Measurements from ENCODE around the gene MAP2K1. TPM values are rescaled to one million over a fixed set of nuclear protein-coding genes. Genes with fewer than 3 reads are reported as not detected.

Gene MAP2K1
- total RNA-seq, 1 experiment from 2014 or later: 56.8 TPM

DNA sequence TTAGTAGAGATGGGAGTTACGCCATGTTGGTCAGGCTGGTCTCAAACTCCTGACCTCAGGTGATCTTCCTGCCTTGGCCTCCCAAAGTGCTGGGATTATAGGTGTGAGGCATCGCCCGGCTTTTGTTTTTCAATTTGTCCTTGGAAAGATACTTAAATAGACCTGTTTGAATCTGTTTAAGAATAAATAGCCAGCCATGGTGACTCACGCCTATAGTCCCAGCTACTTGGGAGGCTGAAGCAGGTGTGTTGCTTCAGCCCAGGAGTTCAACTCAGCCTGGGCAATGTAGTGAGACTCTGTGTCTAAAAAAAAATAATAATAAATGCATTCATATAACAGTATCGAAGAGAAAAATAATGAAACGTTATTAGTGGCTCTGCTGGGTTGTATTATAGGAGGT lies 93.6 kb downstream of the MAP2K1 start:
- intact Hi-C loops (cut with micrococcal nuclease; ENCODE audit: unreplicated experiment): no loop called here
- TF ChIP-seq, protein P1, sequence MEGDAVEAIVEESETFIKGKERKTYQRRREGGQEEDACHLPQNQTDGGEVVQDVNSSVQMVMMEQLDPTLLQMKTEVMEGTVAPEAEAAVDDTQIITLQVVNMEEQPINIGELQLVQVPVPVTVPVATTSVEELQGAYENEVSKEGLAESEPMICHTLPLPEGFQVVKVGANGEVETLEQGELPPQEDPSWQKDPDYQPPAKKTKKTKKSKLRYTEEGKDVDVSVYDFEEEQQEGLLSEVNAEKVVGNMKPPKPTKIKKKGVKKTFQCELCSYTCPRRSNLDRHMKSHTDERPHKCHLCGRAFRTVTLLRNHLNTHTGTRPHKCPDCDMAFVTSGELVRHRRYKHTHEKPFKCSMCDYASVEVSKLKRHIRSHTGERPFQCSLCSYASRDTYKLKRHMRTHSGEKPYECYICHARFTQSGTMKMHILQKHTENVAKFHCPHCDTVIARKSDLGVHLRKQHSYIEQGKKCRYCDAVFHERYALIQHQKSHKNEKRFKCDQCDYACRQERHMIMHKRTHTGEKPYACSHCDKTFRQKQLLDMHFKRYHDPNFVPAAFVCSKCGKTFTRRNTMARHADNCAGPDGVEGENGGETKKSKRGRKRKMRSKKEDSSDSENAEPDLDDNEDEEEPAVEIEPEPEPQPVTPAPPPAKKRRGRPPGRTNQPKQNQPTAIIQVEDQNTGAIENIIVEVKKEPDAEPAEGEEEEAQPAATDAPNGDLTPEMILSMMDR (conservative IDR thresholded peaks at IDR 0.05; ENCODE audit: low read depth, low read length): no peak
- TF ChIP-seq EZH2 (IDR thresholded peaks at IDR 0.05; ENCODE audit: borderline replicate concordance, low read depth, low read length, poor library complexity, severe bottlenecking): no peak
- ChIA-PET POLR2A (ENCODE audit: low non-redundant PET) (no interaction called here), CTCF (no interaction called here)
- no peak overlapping the region for H3K27ac ChIP-seq (ENCODE audit: low read depth, low read length, poor library complexity, severe bottlenecking)
- no peak for DNase-seq (ENCODE audit: low spot score)
- H3K4me3 ChIP-seq (ENCODE audit: low read depth, low read length, poor library complexity, severe bottlenecking): no peak overlapping the region
- H3K9me3 ChIP-seq (ENCODE audit: low read depth, low read length, poor library complexity, severe bottlenecking): no peaks in the 10 kb centered on the region
- H3K4me1 ChIP-seq (ENCODE audit: insufficient read depth, low read length, poor library complexity, severe bottlenecking): no peaks in the 10 kb centered on the region
- H3K36me3 ChIP-seq (ENCODE audit: insufficient read depth, low read length, poor library complexity, severe bottlenecking): peaks cover 6% of the 10 kb centered on the region
- H3K27me3 ChIP-seq (replicated peaks; ENCODE audit: insufficient read depth, low read depth, low read length, poor library complexity): no peaks in the 10 kb centered on the region
- BruUV-seq (replicated peaks): no TSS peak

DNA sequence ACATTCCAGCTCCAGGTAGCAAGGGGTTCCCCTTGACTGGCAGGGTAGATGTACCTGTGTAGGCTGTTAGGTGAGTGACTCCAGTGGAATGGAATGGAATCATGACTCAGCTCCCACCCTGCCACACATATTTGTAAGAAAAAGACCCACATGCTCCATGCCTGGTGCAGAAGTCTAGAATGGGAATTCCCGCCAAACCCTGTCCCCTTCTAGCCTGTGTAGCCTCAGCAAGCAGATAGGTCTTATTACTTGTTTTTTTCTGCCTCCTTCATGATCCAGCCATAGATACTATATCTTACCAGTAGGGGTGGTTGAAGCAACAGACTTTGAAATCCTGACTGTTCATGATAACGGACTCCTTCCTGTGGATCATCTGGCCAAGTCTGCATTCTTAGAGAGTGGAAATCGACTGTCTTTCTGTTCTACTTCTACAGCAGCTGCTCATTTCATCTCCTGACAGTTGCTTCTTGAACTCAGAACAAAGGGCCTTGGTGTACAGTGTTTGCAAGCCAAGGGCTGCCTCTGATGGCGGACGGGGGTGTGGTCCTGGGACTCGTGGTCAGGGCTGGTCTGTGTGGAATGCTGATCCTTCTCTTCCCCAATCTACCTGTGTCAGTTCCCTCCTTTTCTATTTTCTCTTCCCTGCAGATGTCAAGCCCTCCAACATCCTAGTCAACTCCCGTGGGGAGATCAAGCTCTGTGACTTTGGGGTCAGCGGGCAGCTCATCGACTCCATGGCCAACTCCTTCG lies 94.6 kb downstream of the MAP2K1 start:
- BruUV-seq (replicated peaks): no TSS peak
- TF ChIP-seq, protein P1 (conservative IDR thresholded peaks at IDR 0.05; ENCODE audit: low read depth, low read length): no peak
- TF ChIP-seq EZH2 (IDR thresholded peaks at IDR 0.05; ENCODE audit: borderline replicate concordance, low read depth, low read length, poor library complexity, severe bottlenecking): no peak
- no peak overlapping the region for H3K4me3 ChIP-seq (ENCODE audit: low read depth, low read length, poor library complexity, severe bottlenecking)
- no peak for DNase-seq (ENCODE audit: low spot score)
- no peaks in the 10 kb centered on the region for H3K4me1 ChIP-seq (ENCODE audit: insufficient read depth, low read length, poor library complexity, severe bottlenecking)
- H3K27me3 ChIP-seq (replicated peaks; ENCODE audit: insufficient read depth, low read depth, low read length, poor library complexity): no peaks in the 10 kb centered on the region
- H3K9me3 ChIP-seq (ENCODE audit: low read depth, low read length, poor library complexity, severe bottlenecking): no peaks in the 10 kb centered on the region
- no peak overlapping the region for H3K27ac ChIP-seq (ENCODE audit: low read depth, low read length, poor library complexity, severe bottlenecking)
- ChIA-PET POLR2A (ENCODE audit: low non-redundant PET) (no interaction called here), CTCF (no interaction called here)
- intact Hi-C loops (cut with micrococcal nuclease; ENCODE audit: unreplicated experiment): no loop called here
- H3K36me3 ChIP-seq (ENCODE audit: insufficient read depth, low read length, poor library complexity, severe bottlenecking): peaks cover 6% of the 10 kb centered on the region

DNA sequence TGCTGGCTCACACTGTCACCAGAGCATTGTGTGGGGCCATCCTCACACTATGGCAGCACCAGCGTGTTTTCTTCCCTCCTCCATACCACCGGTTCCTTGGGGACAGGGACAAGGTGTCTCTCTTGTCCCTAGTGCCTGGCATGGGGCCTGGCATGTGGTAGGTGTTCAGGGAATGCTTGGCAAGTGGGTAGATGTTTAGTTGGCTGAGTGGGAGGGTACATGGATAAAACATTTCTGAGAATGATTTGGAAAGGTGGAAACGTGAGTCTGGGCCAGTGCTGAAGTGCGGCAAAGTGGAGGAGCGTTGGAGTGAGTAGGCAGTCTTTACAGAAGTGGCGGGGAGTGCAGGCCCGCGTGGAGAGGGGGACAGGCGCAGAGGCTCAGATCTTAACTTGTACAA lies 95.8 kb downstream of the MAP2K1 start:
- no TSS peak for BruUV-seq (replicated peaks)
- intact Hi-C loops (cut with micrococcal nuclease; ENCODE audit: unreplicated experiment): no loop called here
- ChIA-PET CTCF (no interaction called here), POLR2A (ENCODE audit: low non-redundant PET) (no interaction called here)
- H3K36me3 ChIP-seq (ENCODE audit: insufficient read depth, low read length, poor library complexity, severe bottlenecking): peaks cover 13% of the 10 kb centered on the region
- H3K27me3 ChIP-seq (replicated peaks; ENCODE audit: insufficient read depth, low read depth, low read length, poor library complexity): no peaks in the 10 kb centered on the region
- no peaks in the 10 kb centered on the region for H3K4me1 ChIP-seq (ENCODE audit: insufficient read depth, low read length, poor library complexity, severe bottlenecking)
- H3K9me3 ChIP-seq (ENCODE audit: low read depth, low read length, poor library complexity, severe bottlenecking): no peaks in the 10 kb centered on the region
- H3K4me3 ChIP-seq (ENCODE audit: low read depth, low read length, poor library complexity, severe bottlenecking): no peak overlapping the region
- DNase-seq (ENCODE audit: low spot score): no peak
- H3K27ac ChIP-seq (ENCODE audit: low read depth, low read length, poor library complexity, severe bottlenecking): no peak overlapping the region
- TF ChIP-seq, protein P1 (conservative IDR thresholded peaks at IDR 0.05; ENCODE audit: low read depth, low read length): no peak
- TF ChIP-seq EZH2 (IDR thresholded peaks at IDR 0.05; ENCODE audit: borderline replicate concordance, low read depth, low read length, poor library complexity, severe bottlenecking): no peak

Measured in A673 (cell line).